Kidney (tissue), 14 donors: Measurements from ENCODE around the gene AQP9. TPM values are rescaled to one million over a fixed set of nuclear protein-coding genes. Genes with fewer than 3 reads are reported as not detected.

Source experiments
- DNase-seq, 5 donors: peaks; one replicate each; pipeline ENCODE4 v3.0.0-alpha.2; 2013 to 2020
- FAIRE-seq: peaks from 2 replicates; lab custom pipeline; 2012; peaks lifted over from hg19 to GRCh38; lab: Jason Lieb, UNC
- H3K27ac ChIP-seq, 2 donors: one replicate each; pipeline ENCODE4 v1.7.0; 2013; ENCODE audit warnings: low read depth in 2 of 2, low read length in 2 of 2, inconsistent platforms in 1 of 2
- H3K27me3 ChIP-seq: one replicate; pipeline ENCODE4 v1.7.1; 2013; ENCODE audit warnings: low read length, inconsistent platforms; ENCODE audit not compliant: control insufficient read depth, insufficient read depth
- H3K36me3 ChIP-seq, 3 donors: one replicate each; pipeline versions ENCODE4 v1.7.0 to v1.7.1; 2013; ENCODE audit warnings: low read length in 3 of 3, control low read depth in 1 of 3, inconsistent platforms in 1 of 3; ENCODE audit not compliant: insufficient read depth in 3 of 3, control insufficient read depth in 2 of 3
- H3K4me1 ChIP-seq, 3 donors: one replicate each; pipeline versions ENCODE4 v1.7.0 to v1.7.1; 2013; ENCODE audit warnings: low read length in 3 of 3, inconsistent platforms in 1 of 3, low read depth in 1 of 3; ENCODE audit not compliant: control insufficient read depth in 2 of 3, insufficient read depth in 2 of 3
- H3K4me3 ChIP-seq, 3 donors: one replicate each; pipeline versions ENCODE4 v1.7.0 to v1.8.1; 2013; ENCODE audit warnings: low read length in 3 of 3, control low read depth in 1 of 3, inconsistent platforms in 1 of 3
- H3K9ac ChIP-seq, 3 donors: one replicate each; pipeline versions ENCODE4 v1.7.0 to v1.7.1; 2013; ENCODE audit warnings: low read length in 3 of 3, control low read depth in 1 of 3, inconsistent platforms in 1 of 3
- H3K9me3 ChIP-seq, 3 donors: one replicate each; pipeline versions ENCODE4 v1.7.0 to v1.7.1; 2013; ENCODE audit warnings: low read length in 3 of 3, control low read depth in 1 of 3, inconsistent platforms in 1 of 3; ENCODE audit not compliant: control insufficient read depth in 2 of 3, insufficient read depth in 1 of 3
- intact Hi-C: fragments of 100-400 bp; cut with DNase I; formaldehyde crosslinking; loops from one replicate; pipeline ENCODE4 v1.11.1; 2022
- polyA plus RNA-seq: library from polyadenylated mRNA; stranded (reverse); fragments of 350-450 nt; fragmentation: Illumina TruSeq; extraction: RNeasy Lipid Tissue Mini Kit (QIAGEN cat#74804); gene quantifications from one replicate; pipeline ENCODE4 v1.2.3, GENCODE V29; 2014; ENCODE audit warnings: low read depth, low replicate concordance; ENCODE audit not compliant: insufficient read depth
- total RNA-seq: library from RNA; stranded (reverse); fragmentation: NEBNext Ultra II Directional; extraction: Animal tissue kit (Norgen Biotek cat#: 25700); gene quantifications from one replicate; pipeline ENCODE4 v1.2.1, GENCODE V29; 2021
- TF ChIP-seq, protein P1 (sequence below): IDR thresholded peaks from 3 replicates; pipeline ENCODE4 v1.5.1; 2012; ENCODE audit warnings: mild to moderate bottlenecking, moderate library complexity, borderline replicate concordance; ENCODE audit not compliant: insufficient read depth; ENCODE audit errors: extremely low read depth
- donor health status: control.
- donor health status: control.
- donor health status: control.
- donor health status: control.
- donor health status: control.
- donor health status: DM: yes; HTN: yes; CAD: no.
- donor health status: Normal renal cell carcinoma (clear cell type).

AQP9 gene
- total and polyA plus RNA-seq, 2 donors from 2014 or later, result 0.30 to 1.4 TPM

DNA sequence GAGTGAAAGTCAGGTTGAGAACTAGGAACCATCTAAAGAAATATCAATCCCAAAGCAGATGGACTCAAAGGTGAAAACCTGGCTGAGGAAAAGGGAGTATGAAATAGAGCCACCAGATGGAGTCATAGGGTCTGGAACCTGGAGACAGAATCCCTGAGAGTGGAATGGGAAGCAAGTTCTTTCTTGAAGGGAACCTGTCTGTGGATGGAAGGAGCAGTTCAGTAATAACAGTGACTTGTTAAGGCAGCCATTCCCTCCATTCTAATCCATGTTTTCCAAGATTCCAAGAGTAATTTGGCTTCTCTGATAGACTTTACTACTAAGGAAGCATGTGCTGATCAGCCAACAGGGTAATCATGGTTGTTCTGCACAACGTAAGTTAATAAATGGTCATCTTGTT is 22.5 kb upstream of the AQP9 start:
- intact Hi-C loops, result no loop called here
- DNase-seq (peak in 1 of 5 donors; percentile 19), FAIRE-seq (no peak)
- Histone ChIP-seq H3K4me1 (no peaks in the 10 kb centered on the region), H3K27me3 (no peaks in the 10 kb centered on the region), H3K9ac (no peak overlapping the region), H3K36me3 (no peaks in the 10 kb centered on the region), H3K27ac (no peak overlapping the region), H3K4me3 (no peak overlapping the region), H3K9me3 (no peaks in the 10 kb centered on the region)
- TF ChIP-seq, protein P1, sequence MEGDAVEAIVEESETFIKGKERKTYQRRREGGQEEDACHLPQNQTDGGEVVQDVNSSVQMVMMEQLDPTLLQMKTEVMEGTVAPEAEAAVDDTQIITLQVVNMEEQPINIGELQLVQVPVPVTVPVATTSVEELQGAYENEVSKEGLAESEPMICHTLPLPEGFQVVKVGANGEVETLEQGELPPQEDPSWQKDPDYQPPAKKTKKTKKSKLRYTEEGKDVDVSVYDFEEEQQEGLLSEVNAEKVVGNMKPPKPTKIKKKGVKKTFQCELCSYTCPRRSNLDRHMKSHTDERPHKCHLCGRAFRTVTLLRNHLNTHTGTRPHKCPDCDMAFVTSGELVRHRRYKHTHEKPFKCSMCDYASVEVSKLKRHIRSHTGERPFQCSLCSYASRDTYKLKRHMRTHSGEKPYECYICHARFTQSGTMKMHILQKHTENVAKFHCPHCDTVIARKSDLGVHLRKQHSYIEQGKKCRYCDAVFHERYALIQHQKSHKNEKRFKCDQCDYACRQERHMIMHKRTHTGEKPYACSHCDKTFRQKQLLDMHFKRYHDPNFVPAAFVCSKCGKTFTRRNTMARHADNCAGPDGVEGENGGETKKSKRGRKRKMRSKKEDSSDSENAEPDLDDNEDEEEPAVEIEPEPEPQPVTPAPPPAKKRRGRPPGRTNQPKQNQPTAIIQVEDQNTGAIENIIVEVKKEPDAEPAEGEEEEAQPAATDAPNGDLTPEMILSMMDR, result peak; percentile 20

DNA sequence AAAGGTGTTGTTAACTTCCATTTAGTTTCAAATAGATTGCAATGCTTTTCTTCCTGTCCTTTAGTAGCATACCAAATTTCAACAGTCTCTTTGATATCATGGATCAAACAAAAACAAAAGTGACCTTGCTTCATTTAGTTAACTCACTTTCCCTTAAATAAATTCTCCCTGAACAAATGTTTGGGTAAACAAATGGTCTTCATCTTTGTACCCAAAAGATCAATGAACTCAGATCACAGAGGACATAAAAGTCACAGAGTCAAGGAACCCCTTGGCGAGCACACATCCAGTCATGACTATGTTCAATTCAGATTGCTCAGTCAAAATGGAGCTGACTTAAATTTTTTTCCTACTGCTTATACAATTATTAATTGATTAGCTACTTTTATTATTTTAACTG is 20.6 kb upstream of the AQP9 start:
- intact Hi-C loops, result no loop called here
- FAIRE-seq (no peak), DNase-seq (no peak)
- Histone ChIP-seq H3K9me3 (no peaks in the 10 kb centered on the region), H3K27ac (no peak overlapping the region), H3K36me3 (no peaks in the 10 kb centered on the region), H3K9ac (no peak overlapping the region), H3K4me3 (no peak overlapping the region), H3K27me3 (no peaks in the 10 kb centered on the region), H3K4me1 (no peaks in the 10 kb centered on the region)
- TF ChIP-seq, protein P1, result no peak

DNA sequence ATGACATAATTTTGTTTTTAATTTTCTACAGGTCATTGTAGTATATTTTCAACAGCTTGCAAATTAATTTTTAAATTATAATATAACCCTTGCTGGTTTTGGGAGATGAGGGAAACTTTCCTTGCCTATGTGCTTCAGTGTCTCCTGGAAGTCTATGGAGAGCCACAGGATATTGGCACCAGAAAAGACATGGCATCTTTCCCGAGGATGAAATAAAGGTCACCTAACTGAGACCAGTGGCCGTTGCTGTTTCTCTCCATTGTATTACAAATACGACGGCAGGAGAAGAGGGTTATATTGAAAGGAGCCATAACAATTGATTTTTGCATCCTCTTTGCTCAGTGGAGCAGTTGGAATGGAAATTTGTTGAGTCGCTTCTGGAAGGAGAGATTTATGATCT is 19.9 kb upstream of the AQP9 start:
- Histone ChIP-seq H3K36me3 (no peaks in the 10 kb centered on the region), H3K27me3 (no peaks in the 10 kb centered on the region), H3K9me3 (no peaks in the 10 kb centered on the region), H3K27ac (no peak overlapping the region), H3K4me1 (no peaks in the 10 kb centered on the region), H3K4me3 (no peak overlapping the region), H3K9ac (no peak overlapping the region)
- intact Hi-C loops, result no loop called here
- TF ChIP-seq, protein P1, result no peak
- DNase-seq (no peak), FAIRE-seq (no peak)

DNA sequence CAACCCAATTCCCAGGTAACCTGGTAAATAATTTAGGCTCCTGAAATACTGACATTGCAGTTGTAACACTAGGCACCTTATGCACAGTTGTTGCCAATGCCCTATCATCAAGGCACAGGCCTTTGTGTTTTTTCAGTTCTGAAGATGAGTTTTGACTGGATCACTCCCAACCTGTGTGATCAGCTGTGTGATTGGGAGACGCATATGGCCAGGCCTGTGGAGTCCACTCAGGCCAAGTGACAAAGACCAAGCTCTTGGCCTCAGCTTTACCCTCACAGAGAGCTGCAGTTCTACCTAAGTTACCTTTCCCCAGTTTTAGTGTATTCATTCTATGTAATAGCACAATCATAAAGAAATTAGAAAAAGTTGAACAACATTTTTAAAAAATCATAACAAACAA is 19.2 kb upstream of the AQP9 start:
- intact Hi-C loops, result no loop called here
- DNase-seq, result no peak
- no peak overlapping the region for H3K27ac ChIP-seq

More for the DNA sequence above, 19.2 kb upstream of the AQP9 start:
- H3K4me3 ChIP-seq, result no peak overlapping the region
- TF ChIP-seq, protein P1, result no peak
- no peaks in the 10 kb centered on the region for H3K27me3 ChIP-seq
- no peak overlapping the region for H3K9ac ChIP-seq
- H3K36me3 ChIP-seq, result no peaks in the 10 kb centered on the region
- no peaks in the 10 kb centered on the region for H3K4me1 ChIP-seq
- no peaks in the 10 kb centered on the region for H3K9me3 ChIP-seq
- FAIRE-seq, result no peak
